ENCODE data around the gene RBM43. TPM values are rescaled to one million over a fixed set of nuclear protein-coding genes. Genes with fewer than 3 reads are reported as not detected.

Gene RBM43
- total RNA-seq, 2 donors from 2014 or later = 2.4 to 3.8 TPM

DNA sequence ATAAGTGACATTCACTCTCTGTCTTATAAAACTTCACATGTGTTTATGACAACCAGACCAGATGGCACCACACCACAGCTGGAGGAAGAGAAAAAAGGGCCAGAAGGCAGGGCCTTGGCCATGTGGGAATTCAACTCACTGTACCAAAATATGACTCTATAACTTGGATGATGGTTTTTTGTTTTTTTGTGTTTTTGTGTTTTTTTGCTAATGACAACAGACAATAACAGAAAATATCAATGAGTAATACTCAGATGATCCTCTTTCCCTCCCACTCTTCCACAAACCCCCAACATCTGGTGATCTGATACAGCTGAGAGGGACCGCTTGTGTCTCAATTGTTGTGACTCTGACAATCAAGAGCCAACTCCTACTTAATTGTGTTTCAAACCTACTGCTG, 15.4 kb upstream of the RBM43 start:
- TF ChIP-seq, protein P1, sequence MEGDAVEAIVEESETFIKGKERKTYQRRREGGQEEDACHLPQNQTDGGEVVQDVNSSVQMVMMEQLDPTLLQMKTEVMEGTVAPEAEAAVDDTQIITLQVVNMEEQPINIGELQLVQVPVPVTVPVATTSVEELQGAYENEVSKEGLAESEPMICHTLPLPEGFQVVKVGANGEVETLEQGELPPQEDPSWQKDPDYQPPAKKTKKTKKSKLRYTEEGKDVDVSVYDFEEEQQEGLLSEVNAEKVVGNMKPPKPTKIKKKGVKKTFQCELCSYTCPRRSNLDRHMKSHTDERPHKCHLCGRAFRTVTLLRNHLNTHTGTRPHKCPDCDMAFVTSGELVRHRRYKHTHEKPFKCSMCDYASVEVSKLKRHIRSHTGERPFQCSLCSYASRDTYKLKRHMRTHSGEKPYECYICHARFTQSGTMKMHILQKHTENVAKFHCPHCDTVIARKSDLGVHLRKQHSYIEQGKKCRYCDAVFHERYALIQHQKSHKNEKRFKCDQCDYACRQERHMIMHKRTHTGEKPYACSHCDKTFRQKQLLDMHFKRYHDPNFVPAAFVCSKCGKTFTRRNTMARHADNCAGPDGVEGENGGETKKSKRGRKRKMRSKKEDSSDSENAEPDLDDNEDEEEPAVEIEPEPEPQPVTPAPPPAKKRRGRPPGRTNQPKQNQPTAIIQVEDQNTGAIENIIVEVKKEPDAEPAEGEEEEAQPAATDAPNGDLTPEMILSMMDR (IDR thresholded peaks at IDR 0.05) = no peak
- Histone ChIP-seq H3K36me3 (no peaks in the 10 kb centered on the region), H3K27ac (no peak overlapping the region), H3K4me3 (no peak overlapping the region), H3K9me3 (no peaks in the 10 kb centered on the region), H3K9ac (ENCODE audit: low read depth in 2 of 2, low read length in 2 of 2) (no peak overlapping the region), H3K4me1 (no peaks in the 10 kb centered on the region), H3K27me3 (no peaks in the 10 kb centered on the region)
- no peak for DNase-seq
- intact Hi-C loops (cut with DNase I) = no loop called here

DNA sequence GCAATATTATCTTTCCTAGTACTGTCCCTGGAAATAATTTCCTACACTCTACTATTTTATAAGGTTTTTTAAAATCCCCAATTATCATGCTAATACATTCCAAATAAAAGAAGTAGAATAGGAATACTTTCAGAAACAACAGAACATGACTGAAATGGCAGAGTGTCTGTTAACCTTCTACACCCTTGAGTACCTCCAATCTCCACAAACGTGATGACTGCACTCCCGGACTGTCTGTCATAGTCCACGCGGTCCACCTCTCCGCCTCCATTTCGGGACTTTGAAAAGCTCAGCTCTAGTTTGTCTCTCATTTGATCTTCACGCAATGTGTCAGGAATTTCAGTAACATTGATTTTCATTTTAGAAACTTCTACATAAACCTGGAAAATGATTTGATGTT, 13.6 kb upstream of the RBM43 start:
- TF ChIP-seq, protein P1 (IDR thresholded peaks at IDR 0.05) = no peak
- H3K4me1 ChIP-seq = no peaks in the 10 kb centered on the region
- H3K9ac ChIP-seq (ENCODE audit: low read depth in 2 of 2, low read length in 2 of 2) = no peak overlapping the region
- no peak for DNase-seq
- H3K27ac ChIP-seq = no peak overlapping the region
- no peak overlapping the region for H3K4me3 ChIP-seq
- intact Hi-C loops (cut with DNase I) = no loop called here
- H3K27me3 ChIP-seq = no peaks in the 10 kb centered on the region
- H3K36me3 ChIP-seq = no peaks in the 10 kb centered on the region
- no peaks in the 10 kb centered on the region for H3K9me3 ChIP-seq

DNA sequence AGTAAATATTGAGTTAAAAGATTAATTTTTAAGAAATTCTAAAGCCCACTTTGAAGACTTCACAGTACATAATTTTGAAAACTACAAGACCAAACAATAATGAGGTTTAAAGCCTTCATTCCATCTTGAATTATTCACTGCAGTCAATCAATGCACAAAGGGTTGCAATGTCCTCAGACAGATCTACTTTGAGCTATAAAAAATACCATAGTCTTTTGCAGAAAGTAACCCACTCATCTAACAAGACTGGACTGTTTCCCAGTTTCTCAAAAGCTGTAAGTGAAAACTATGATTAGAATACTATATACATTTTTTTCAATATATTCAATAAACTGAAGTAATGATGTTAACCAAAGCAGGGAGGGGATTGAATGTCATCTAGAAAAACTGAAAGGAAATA, 10.2 kb upstream of the RBM43 start:
- no peaks in the 10 kb centered on the region for H3K36me3 ChIP-seq
- H3K27ac ChIP-seq = no peak overlapping the region
- intact Hi-C loops (cut with DNase I) = no loop called here
- no peak overlapping the region for H3K4me3 ChIP-seq
- no peaks in the 10 kb centered on the region for H3K27me3 ChIP-seq
- H3K4me1 ChIP-seq = no peaks in the 10 kb centered on the region
- no peak overlapping the region for H3K9ac ChIP-seq (ENCODE audit: low read depth in 2 of 2, low read length in 2 of 2)
- H3K9me3 ChIP-seq = no peaks in the 10 kb centered on the region
- no peak for DNase-seq
- TF ChIP-seq, protein P1 (IDR thresholded peaks at IDR 0.05) = no peak

DNA sequence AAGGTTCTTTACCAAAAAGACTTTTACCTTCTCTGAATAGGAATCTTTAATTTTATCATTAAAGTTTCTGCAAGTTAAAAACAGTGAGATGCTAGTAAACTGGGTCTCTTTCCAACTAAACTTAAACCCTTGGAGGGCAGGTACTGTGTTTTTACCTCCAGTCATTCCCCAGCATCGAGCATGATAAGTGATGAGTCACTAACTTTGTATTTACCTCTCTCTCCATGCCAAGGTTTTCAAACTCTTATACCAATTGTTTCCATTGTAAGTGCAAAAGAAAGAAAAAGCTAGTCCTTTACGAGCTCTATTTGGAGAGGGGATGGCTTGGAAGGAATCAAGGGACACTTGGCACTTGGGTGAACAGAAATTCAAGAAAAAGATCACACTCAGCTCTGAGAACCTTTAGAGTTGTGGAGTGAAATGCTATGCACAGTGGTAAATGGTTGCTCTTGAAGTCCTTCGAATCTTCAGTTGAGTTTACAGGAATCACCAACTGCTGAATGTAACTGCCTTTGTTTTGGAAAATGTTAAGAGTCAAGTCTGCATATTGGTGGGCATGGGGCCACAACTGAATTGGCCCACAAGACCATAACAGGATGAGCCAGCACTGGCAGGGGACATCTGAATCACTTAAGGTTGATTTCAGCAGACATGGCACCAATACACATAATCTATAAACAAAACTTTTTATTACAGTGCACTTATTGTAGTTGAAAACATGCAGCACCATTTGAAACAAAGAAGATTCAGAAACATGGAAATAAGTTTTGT, 8.3 kb upstream of the RBM43 start:
- H3K4me3 ChIP-seq = no peak overlapping the region
- H3K27ac ChIP-seq = no peak overlapping the region
- no peaks in the 10 kb centered on the region for H3K4me1 ChIP-seq
- H3K9me3 ChIP-seq = no peaks in the 10 kb centered on the region
- no peaks in the 10 kb centered on the region for H3K27me3 ChIP-seq
- TF ChIP-seq, protein P1 (IDR thresholded peaks at IDR 0.05) = no peak
- intact Hi-C loops (cut with DNase I) = loop anchor here (10.0 kb wide), 1 partner anchor 165 kb away; no protein-coding TSS in a partner anchor
- no peak overlapping the region for H3K9ac ChIP-seq (ENCODE audit: low read depth in 2 of 2, low read length in 2 of 2)
- DNase-seq = no peak
- H3K36me3 ChIP-seq = no peaks in the 10 kb centered on the region

DNA sequence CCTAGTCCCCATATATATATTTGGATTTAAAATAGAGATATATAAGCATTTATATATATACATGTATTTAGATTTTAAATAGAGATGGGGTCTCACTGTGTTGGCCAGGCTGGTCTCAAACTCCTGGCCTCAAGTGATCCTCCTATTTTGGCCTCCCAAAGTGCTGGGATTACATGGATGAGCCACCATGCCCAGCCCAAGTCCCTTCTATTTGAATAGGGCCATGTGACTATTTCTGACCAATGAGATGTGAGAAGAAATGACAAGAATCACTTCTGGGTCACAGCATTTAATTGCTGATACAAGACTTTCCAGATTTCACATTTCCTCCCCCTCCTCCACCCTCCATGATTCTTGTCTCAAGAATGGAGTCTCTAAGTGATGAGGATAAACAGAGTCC, 6.4 kb upstream of the RBM43 start:
- no peak overlapping the region for H3K27ac ChIP-seq
- no peaks in the 10 kb centered on the region for H3K36me3 ChIP-seq
- no peaks in the 10 kb centered on the region for H3K4me1 ChIP-seq
- intact Hi-C loops (cut with DNase I) = loop anchor here (10.0 kb wide), 1 partner anchor 167 kb away; no protein-coding TSS in a partner anchor
- DNase-seq = no peak
- TF ChIP-seq, protein P1 (IDR thresholded peaks at IDR 0.05) = no peak
- H3K9ac ChIP-seq (ENCODE audit: low read depth in 2 of 2, low read length in 2 of 2) = no peak overlapping the region
- no peaks in the 10 kb centered on the region for H3K27me3 ChIP-seq
- H3K9me3 ChIP-seq = no peaks in the 10 kb centered on the region
- H3K4me3 ChIP-seq = no peak overlapping the region
